Fibroblast of pulmonary artery (primary cell): ENCODE measurements around the gene POLD4.
A peak's percentile ranks its signal among the peaks of the same experiment; 100 is the strongest.

ENCODE experiments used
- DNase-seq: peaks from one replicate; pipeline ENCODE4 v3.0.0-alpha.2; 2010; ENCODE audit warnings: low read depth
- H3K4me3 ChIP-seq: replicated peaks from 2 replicates; pipeline ENCODE4 v1.5.1; 2011; ENCODE audit warnings: low read depth, mild to moderate bottlenecking, control low read depth, low read length, moderate library complexity
- CTCF ChIP-seq: IDR thresholded peaks from 2 replicates; pipeline ENCODE4 v1.5.1; 2011; ENCODE audit warnings: mild to moderate bottlenecking, control low read depth, low read length, inconsistent platforms; ENCODE audit errors: missing control alignments

POLD4 gene

GRCh38 chr11:67393437-67393836, 40.1 kb upstream of the POLD4 start:
- DNase-seq = no peak
- no peak for TF ChIP-seq CTCF

DNA sequence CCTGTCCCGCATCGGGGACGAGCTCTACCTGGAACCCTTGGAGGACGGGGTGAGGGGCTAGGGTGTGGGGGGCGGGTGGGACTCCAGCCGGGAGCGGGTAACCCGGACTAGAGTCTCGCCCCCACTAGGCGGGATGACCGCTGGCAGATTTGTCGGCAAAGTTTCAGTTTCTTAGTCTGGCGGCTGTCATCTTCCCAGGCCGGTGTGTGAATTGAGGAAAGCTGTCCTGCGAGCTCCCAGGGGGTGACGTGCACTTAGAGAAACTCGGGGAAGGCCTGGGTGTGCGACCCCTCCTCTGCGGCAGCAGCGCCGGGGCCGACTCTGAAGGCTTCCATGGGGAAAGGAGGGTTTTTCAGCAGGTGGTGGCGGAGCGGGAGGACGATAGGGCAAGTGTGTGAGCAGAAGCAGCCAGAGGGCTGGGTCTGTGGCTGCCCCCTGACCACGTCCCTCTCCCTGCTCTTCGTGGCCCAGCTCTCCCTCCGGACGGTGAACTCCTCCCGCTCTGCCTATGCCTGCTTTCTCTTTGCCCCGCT, 38.9 kb upstream of the POLD4 start:
- TF ChIP-seq CTCF = no peak

More at GRCh38 chr11:67393437-67393836, 40.1 kb upstream of the POLD4 start:
- H3K4me3 ChIP-seq = no peak overlapping the region

DNA sequence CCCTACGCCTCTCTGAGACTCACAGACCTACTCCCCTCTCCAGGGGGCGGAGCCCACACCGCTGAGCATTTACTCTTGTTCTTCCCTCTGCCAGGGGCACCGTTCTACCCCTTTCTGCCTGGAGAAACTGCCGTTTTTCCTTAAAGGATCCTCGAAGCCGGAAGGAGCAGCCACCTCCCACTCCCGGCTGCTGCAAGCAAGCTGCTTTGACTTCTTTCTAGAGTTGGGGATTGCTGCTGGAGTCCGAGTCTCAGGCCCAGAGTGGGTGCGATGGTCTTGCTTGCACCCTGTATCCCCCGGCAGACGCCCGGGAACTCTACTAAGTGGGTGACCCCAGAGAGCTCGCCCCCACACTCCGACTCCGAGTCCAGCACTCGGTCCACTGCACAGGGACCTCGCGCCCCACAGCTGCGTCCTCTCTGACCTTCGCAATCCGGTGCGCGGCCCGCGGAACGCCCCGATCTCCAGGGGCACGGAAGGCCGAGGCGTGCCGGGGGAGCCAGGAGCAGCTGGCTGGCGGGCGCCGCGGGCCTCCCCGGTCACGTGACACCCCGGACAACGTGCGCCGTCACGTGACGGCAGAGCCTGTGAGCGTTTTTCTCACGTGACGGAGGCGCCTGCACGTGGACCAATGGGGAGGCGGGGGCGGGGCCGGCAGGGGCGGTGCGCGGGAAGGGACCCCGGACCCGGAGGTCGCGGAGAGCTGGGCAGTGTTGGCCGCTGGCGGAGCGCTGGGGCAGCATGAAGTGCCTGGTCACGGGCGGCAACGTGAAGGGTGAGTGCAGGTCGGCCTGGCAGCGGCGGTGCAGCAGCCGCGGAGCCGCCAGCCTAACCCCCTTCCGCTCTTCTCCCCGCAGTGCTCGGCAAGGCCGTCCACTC, 38.2 kb upstream of the POLD4 start, which contains the start of gene RAD9A:
RAD9A (plus strand) TSS at position 683 of the 879 bp plus-strand sequence; CDS start at position 742, 59 bp downstream.
- no peak for TF ChIP-seq CTCF
- H3K4me3 ChIP-seq = peak within 1 kb of the TSS; percentile 92

More for the DNA sequence above, 38.9 kb upstream of the POLD4 start:
- H3K4me3 ChIP-seq = peak overlapping the region; percentile 92
- no peak for DNase-seq

GRCh38 chr11:67390947-67391303, 37.6 kb upstream of the POLD4 start:
- no peak for DNase-seq
- no peak for TF ChIP-seq CTCF
- H3K4me3 ChIP-seq = peak overlapping the region; percentile 92

More for the DNA sequence above, 38.2 kb upstream of the POLD4 start, which contains the start of gene RAD9A:
- DNase-seq = peak; percentile 94

DNA sequence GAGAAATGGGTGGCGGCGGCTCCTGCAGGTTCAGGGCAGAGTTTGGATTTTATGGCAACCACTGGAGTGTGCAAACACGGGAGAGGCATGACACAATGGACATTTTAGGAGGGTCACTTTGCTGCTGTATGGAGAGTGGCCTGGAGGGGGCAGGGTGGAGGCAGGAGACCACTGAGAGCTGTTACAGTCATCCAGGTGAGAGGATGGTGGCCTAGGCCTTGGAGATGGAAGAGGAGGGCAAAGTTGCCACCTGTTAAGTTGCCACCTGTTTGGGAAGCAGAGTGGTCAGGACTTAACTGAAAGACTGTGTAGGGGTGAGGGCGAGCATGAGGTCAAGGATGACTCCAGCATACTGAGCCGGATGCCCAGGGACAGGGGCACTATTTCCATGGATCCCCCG, 36.1 kb upstream of the POLD4 start:
- no peak for DNase-seq
- peak; percentile 69 for TF ChIP-seq CTCF
- no peak overlapping the region for H3K4me3 ChIP-seq

DNA sequence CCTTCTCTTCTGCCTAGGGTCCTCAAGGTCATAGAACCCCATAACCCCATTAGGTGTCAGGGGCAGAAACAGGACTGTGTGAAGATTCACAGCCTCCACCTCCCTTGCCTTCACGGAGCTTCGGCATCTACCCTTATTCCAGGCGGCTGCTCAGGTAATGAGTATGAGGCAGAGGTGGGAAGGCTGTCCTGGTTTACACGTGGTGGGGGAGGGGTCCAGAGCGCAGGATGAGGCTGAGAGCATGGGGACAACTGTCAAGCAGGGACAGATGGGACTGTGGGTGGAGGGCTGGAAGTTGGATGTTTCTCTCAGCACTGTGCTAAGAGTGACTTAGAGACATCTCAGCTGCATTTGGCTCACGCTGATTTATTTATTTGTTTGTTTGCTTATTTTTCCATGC, 34.2 kb upstream of the POLD4 start:
- no peak overlapping the region for H3K4me3 ChIP-seq
- no peak for TF ChIP-seq CTCF
- DNase-seq = no peak
